Ishikawa (cell line): ENCODE measurements around the gene ARSJ.

Experiments
- EGR1 ChIP-seq: IDR thresholded peaks from 2 replicates; pipeline ENCODE4 v1.6.1; 2012
- EP300 ChIP-seq: IDR thresholded peaks from 2 replicates; pipeline ENCODE4 v1.6.1; 2012; ENCODE audit warnings: borderline replicate concordance
- FOXM1 ChIP-seq: IDR thresholded peaks from 2 replicates; pipeline ENCODE4 v1.6.1; 2012; ENCODE audit warnings: low read depth, borderline replicate concordance
- RAD21 ChIP-seq: IDR thresholded peaks from 2 replicates; pipeline ENCODE4 v1.6.1; 2012; ENCODE audit warnings: low read depth
- REST ChIP-seq: IDR thresholded peaks from 2 replicates; pipeline ENCODE4 v1.6.1; 2012; ENCODE audit warnings: low read depth, mild to moderate bottlenecking
- USF1 ChIP-seq: IDR thresholded peaks from 2 replicates; pipeline ENCODE4 v1.6.1; 2012
- YY1 ChIP-seq: IDR thresholded peaks from 2 replicates; pipeline ENCODE4 v1.6.1; 2012; ENCODE audit warnings: low read depth
- ZBTB7A ChIP-seq: IDR thresholded peaks from 2 replicates; pipeline ENCODE4 v1.6.1; 2012; ENCODE audit warnings: low read depth

DNA sequence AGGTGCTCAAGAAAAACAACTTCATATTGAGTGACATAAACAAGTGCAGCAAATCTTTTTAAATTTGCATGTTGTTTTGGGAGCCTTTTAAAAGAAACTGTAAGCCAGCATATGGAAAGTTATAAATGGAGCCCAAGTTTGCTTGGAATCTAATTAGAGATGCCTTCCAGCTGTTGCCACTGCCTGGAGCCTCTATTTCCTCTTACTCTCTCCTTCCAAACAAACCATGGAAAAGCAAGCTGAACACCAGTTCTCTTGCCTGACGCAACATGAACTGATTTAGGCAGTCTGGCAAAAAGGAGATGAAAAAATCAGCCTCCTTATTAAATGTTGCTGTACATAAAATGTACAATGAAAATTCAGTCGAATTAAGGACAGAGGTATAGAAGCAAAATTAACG, 21.5 kb downstream of the ARSJ start:
- TF ChIP-seq YY1 (no peak), EP300 (no peak), EGR1 (no peak), ZBTB7A (no peak), FOXM1 (no peak), USF1 (no peak), REST (no peak), RAD21 (no peak)
